GM12878 (cell line): ENCODE results near the gene TAPT1. TPM values are rescaled to one million over a fixed set of nuclear protein-coding genes. Genes with fewer than 3 reads are reported as not detected.

ENCODE experiments used
- ATAC-seq: fragments of 200-7000 bp; cut with Tn5 transposase; 3 replicates; pipeline ENCODE4 v1.9.1; 2020; ENCODE audit warnings: mild to moderate bottlenecking, moderate library complexity
- BruUV-seq: library from RNA; stranded (reverse); fragments of 400-500 nt; replicated peaks from 2 replicates; lab custom pipeline; 2021; lab: Mats Ljungman, UMichigan
- CTCF ChIA-PET: fragments of 300-600 bp; sonication (Branson Sonifier 250); formaldehyde crosslinking; extraction: SDS; loops from one replicate; lab custom pipeline; 2021; ENCODE audit warnings: inconsistent platforms; lab: Yijun Ruan, JAX
- POLR2A ChIA-PET: fragments of 350-600 bp; formaldehyde crosslinking; extraction: SDS; loops from one replicate; lab custom pipeline; 2021; ENCODE audit warnings: inconsistent platforms; lab: Charles Lee
- RAD21 ChIA-PET: fragments of 300-600 bp; sonication (Branson Sonifier 250); formaldehyde crosslinking; loops from one replicate; lab custom pipeline; 2023; ENCODE audit warnings: antibody characterized with exemption; ENCODE audit not compliant: unreplicated experiment; lab: Charles Lee
- SMC1A ChIA-PET: fragments of 300-600 bp; sonication (Branson Sonifier 250); formaldehyde crosslinking; loops from one replicate; lab custom pipeline; 2023; ENCODE audit not compliant: unreplicated experiment, uncharacterized antibody; lab: Charles Lee
- DNase-seq: peaks from one replicate; pipeline ENCODE4 v3.0.0-alpha.2; 2011; ENCODE audit warnings: low read depth, low spot score
- FAIRE-seq: peaks from 3 replicates; lab custom pipeline; 2011; peaks lifted over from hg19 to GRCh38; lab: Jason Lieb, UNC
- H2AFZ ChIP-seq: 2 replicates; pipeline ENCODE4 v1.6.0; 2011; ENCODE audit warnings: low read depth, low read length, control low read depth; ENCODE audit not compliant: control insufficient read depth
- H3K27ac ChIP-seq: 2 replicates; pipeline ENCODE4 v1.5.1; 2011; ENCODE audit warnings: control low read depth; ENCODE audit not compliant: control insufficient read depth, insufficient read depth
- H3K27me3 ChIP-seq, 2 experiments: replicated peaks in 1 of 2; 2 replicates each; pipeline versions ENCODE4 v1.6.0 to v1.6.1; 2011; ENCODE audit warnings: low read length in 1 of 2; ENCODE audit not compliant: control insufficient read depth in 2 of 2, insufficient read depth in 2 of 2
- H3K36me3 ChIP-seq, 2 experiments: 2 replicates each; pipeline ENCODE4 v1.5.1; 2011; ENCODE audit warnings: low read length in 1 of 2; ENCODE audit not compliant: control insufficient read depth in 2 of 2, insufficient read depth in 2 of 2
- H3K4me1 ChIP-seq: 2 replicates; pipeline ENCODE4 v1.6.1; 2011; ENCODE audit warnings: mild to moderate bottlenecking, low read length, moderate library complexity, mixed read lengths; ENCODE audit not compliant: control insufficient read depth, insufficient read depth
- H3K4me2 ChIP-seq: 2 replicates; pipeline ENCODE4 v1.6.0; 2011; ENCODE audit warnings: control low read depth; ENCODE audit not compliant: control insufficient read depth, insufficient read depth
- H3K4me3 ChIP-seq: fragments of 200-600 bp; sonication (generic); 2 replicates; pipeline ENCODE4 v1.5.1; 2016
- H3K79me2 ChIP-seq: 2 replicates; pipeline ENCODE4 v1.6.0; 2011; ENCODE audit warnings: low read length; ENCODE audit not compliant: control insufficient read depth, insufficient read depth
- H3K9ac ChIP-seq: 2 replicates; pipeline ENCODE4 v1.8.0; 2011; ENCODE audit warnings: low read length, control low read depth, mixed read lengths; ENCODE audit not compliant: control insufficient read depth, insufficient read depth
- H3K9me3 ChIP-seq: replicated peaks from 3 replicates; pipeline ENCODE4 v1.5.1; 2011; ENCODE audit warnings: mild to moderate bottlenecking, low read length; ENCODE audit not compliant: control insufficient read depth, insufficient read depth
- H4K20me1 ChIP-seq: 2 replicates; pipeline ENCODE4 v1.6.0; 2011; ENCODE audit not compliant: control insufficient read depth, insufficient read depth
- ATF2 ChIP-seq: IDR thresholded peaks from 2 replicates; pipeline ENCODE4 v1.6.1; 2012; ENCODE audit warnings: low read length, inconsistent platforms
- ATF3 ChIP-seq: IDR thresholded peaks from 2 replicates; pipeline ENCODE4 v1.6.1; 2011; ENCODE audit warnings: low read depth, mild to moderate bottlenecking, low read length, moderate library complexity, borderline replicate concordance; ENCODE audit errors: extremely low read depth
- BACH1 ChIP-seq: fragments of 450-650 bp; IDR thresholded peaks from 2 replicates; pipeline ENCODE4 v1.6.1; 2017; ENCODE audit warnings: mild to moderate bottlenecking, borderline replicate concordance
- BHLHE40 ChIP-seq, 2 experiments: fragments of 450-650 bp in 1 of 2; IDR thresholded peaks; 2 replicates each; pipeline ENCODE4 v1.6.1; 2011 to 2017; ENCODE audit warnings: low read depth in 2 of 2, borderline replicate concordance in 1 of 2, improper control_type of control experiment in 1 of 2, low read length in 1 of 2, mild to moderate bottlenecking in 1 of 2
- CBX5 ChIP-seq: sonication (generic); IDR thresholded peaks from 2 replicates; pipeline ENCODE4 v1.6.1; 2016; ENCODE audit warnings: low read depth, moderate library complexity, mild to moderate bottlenecking, inconsistent platforms
- EP300 ChIP-seq, 2 experiments: fragments of 150-350 bp in 1 of 2; IDR thresholded peaks; 2 replicates each; pipeline ENCODE4 v1.6.1; 2011 to 2012; ENCODE audit warnings: low read depth in 2 of 2, low read length in 2 of 2, borderline replicate concordance in 1 of 2, improper control_type of control experiment in 1 of 2, inconsistent platforms in 1 of 2; ENCODE audit not compliant: control insufficient read depth in 1 of 2
- ESRRA ChIP-seq: IDR thresholded peaks from 2 replicates; pipeline ENCODE4 v1.6.1; 2012; ENCODE audit warnings: mild to moderate bottlenecking, low read length, improper control_type of control experiment
- FOXM1 ChIP-seq: IDR thresholded peaks from 2 replicates; pipeline ENCODE4 v1.6.1; 2012; ENCODE audit warnings: low read depth, mild to moderate bottlenecking, inconsistent platforms, low read length, moderate library complexity
- KLF5 ChIP-seq: fragments of 450-650 bp; IDR thresholded peaks from 2 replicates; pipeline ENCODE4 v1.6.1; 2014; ENCODE audit warnings: mild to moderate bottlenecking; ENCODE audit not compliant: partially characterized antibody
- NFYB ChIP-seq: IDR thresholded peaks from 2 replicates; pipeline ENCODE4 v1.6.1; 2011; ENCODE audit warnings: low read depth, mild to moderate bottlenecking, low read length, improper control_type of control experiment, moderate library complexity; ENCODE audit not compliant: insufficient read depth
- POLR2AphosphoS5 ChIP-seq: IDR thresholded peaks from 2 replicates; pipeline ENCODE4 v1.6.1; 2011; ENCODE audit warnings: mild to moderate bottlenecking, low read length, inconsistent platforms
- SMAD5 ChIP-seq: IDR thresholded peaks from 2 replicates; pipeline ENCODE4 v1.6.1; 2016; ENCODE audit warnings: antibody characterized with exemption, low read depth
- STAT3 ChIP-seq: IDR thresholded peaks from 2 replicates; pipeline ENCODE4 v1.6.1; 2011; ENCODE audit warnings: low read depth, low read length, improper control_type of control experiment
- SUZ12 ChIP-seq: fragments of 200-600 bp; sonication (generic); IDR thresholded peaks from one replicate; pipeline ENCODE4 v1.6.1; 2018; ENCODE audit warnings: antibody characterized with exemption, mild to moderate bottlenecking; ENCODE audit not compliant: unreplicated experiment
- WGBS: methylation state at CpG from one replicate; pipeline ENCODE4 v1.1.6; 2016; ENCODE audit warnings: low lambda C conversion rate; ENCODE audit not compliant: insufficient replicate concordance, insufficient coverage; ENCODE audit errors: missing lambda C conversion rate; 5-methylcytosine and 5-hydroxymethylcytosine counted together
- in situ Hi-C: fragments of 300-500 bp; cut with MboI; formaldehyde crosslinking; loops from 9 replicates; pipeline ENCODE4 v1.14.3; 2018; ENCODE audit warnings: mixed read lengths
- intact Hi-C: fragments of 100-400 bp; cut with micrococcal nuclease; formaldehyde crosslinking; loops from one replicate; pipeline ENCODE4 v1.14.2; 2022; ENCODE audit not compliant: unreplicated experiment
- polyA plus RNA-seq, 11 experiments: library from polyadenylated mRNA; depleted of rRNA in 4 of 11; unstranded in 6 of 11; stranded (reverse) in 5 of 11; fragments of >200 nt; fragmentation: Nextera tagmentation in 4 of 11; fragmentation: Illumina TruSeq in 1 of 11; extraction: Ambion mirVana in 4 of 11; extraction: Trizol in 1 of 11; gene quantifications; 1 replicate in 1 of 11; 2 replicates in 10 of 11; pipeline versions ENCODE4 v1.2.1 to v1.2.3, GENCODE V29; 2011 to 2016; ENCODE audit warnings: inconsistent platforms in 2 of 11, missing spikeins in 2 of 11, low read depth in 1 of 11
- total RNA-seq, 4 experiments: library from RNA; depleted of rRNA in 3 of 4; stranded (reverse); fragments of >200 nt in 3 of 4; fragmentation: Illumina TruSeq in 1 of 4; extraction: Trizol in 1 of 4; gene quantifications; 2 replicates each; pipeline versions ENCODE4 v1.2.1 to v1.2.3, GENCODE V29; 2013 to 2021
- TF ChIP-seq, protein P1 (sequence below): IDR thresholded peaks from 2 replicates; pipeline ENCODE4 v1.6.1; 2011; ENCODE audit warnings: borderline replicate concordance, low read depth, mild to moderate bottlenecking, moderate library complexity, mixed read lengths, low read length; ENCODE audit not compliant: insufficient read depth; ENCODE audit errors: extremely low read length
- TF ChIP-seq, protein P2 (sequence below): fragments of 450-650 bp; conservative IDR thresholded peaks from 2 replicates; pipeline ENCODE4 v1.6.1; 2017; ENCODE audit warnings: mild to moderate bottlenecking, moderate library complexity

TAPT1 gene
- total and polyA plus RNA-seq, 10 of the 15 experiments (the other 5 are each of a cell fraction or from before 2014, with no cell fraction given): 0.91 to 23.3 (median 9.5) TPM

DNA sequence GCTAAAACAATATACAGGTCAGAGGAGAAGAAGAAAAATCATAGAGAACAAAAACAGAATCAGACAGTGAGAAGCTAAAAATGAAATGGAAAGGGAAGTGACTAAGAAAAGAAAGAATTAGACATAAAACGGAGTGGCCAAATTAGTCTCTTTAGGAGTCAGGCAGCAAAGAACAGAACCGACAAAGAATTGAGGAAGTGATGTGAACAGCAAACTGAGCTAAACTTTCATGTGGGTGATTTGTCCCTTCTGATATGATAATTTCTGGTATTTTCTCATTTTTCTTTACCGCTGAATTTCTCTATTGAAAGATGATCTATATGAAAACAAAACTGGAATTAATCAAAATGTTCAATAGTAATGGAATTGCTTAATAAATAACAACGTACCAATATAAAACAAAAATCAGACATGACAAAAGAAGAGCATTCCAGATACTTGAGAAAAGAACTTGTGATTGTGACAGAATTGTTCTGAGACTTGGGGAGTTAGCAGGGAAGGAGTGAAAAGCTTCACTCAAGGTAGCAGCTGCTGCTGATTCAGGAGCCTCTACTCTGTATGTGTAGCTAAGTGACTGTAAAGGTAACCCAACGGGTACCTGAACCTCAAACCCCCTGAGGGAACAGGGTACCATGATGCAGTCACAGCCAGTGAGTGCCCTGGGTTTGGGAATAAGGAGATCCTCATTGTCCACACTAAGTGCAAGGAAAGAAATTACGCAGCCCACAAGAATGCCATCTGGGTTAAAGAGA is 8.8 kb downstream of the TAPT1 start (continued):
- TF ChIP-seq STAT3 (no peak), SUZ12 (no peak), KLF5 (no peak), SMAD5 (no peak), NFYB (no peak), ATF3 (no peak)

DNA sequence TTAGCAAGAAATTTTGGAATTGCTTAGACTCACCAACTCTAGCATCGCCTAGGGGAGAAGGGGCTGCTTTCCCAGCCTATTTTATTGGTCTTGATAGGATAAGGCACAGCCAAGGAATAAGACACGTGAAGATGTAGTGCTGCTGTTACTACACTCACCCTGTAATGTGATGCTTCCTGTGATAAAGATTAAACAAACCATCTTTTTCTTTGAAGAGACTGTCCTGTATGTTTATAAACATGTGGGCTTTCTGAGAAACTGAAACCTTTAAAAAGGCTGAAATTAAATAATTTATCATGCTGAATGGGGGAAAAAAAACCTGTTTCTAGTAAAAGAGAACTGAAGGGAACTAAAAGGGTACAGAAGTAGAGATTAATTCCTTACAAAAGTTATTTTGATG is 13.2 kb downstream of the TAPT1 start:
- no peak for FAIRE-seq
- Histone ChIP-seq H2AFZ (no peak overlapping the region), H3K4me3 (no peak overlapping the region), H4K20me1 (0 out of 2 replicates have a peak, but pooled peaks cover 5% of the 10 kb centered on the region), H3K27ac (no peak overlapping the region), H3K4me2 (no peak overlapping the region), H3K27me3 (no peaks in the 10 kb centered on the region), H3K4me1 (peaks cover 17% of the 10 kb centered on the region), H3K9me3 (no peaks in the 10 kb centered on the region), H3K9ac (no peak overlapping the region), H3K79me2 (peaks cover 5% of the 10 kb centered on the region), H3K36me3 (peaks cover 0 to 3% of the 10 kb centered on the region in 2 experiments; a peak in 1 of 4 replicates)
- ATAC-seq: no peak
- DNase-seq: no peak
- intact Hi-C loops: loop anchor here (10.0 kb wide), 1 partner anchor 438 kb away; the partner anchor contains the start of gene CD38
- RAD21 ChIA-PET: interaction anchor here (1.2 kb wide), 1 partner anchor 52 kb away, joined by 3 read pairs; no protein-coding TSS in a partner anchor
- POLR2A ChIA-PET: no interaction called here
- WGBS: 97% methylated on average over 2 of the region's 2 CpGs
- SMC1A ChIA-PET: interaction anchor here (0.9 to 2.8 kb wide), 4 partner anchors 12 to 51 kb away, joined by 3 to 10 read pairs (median 4); no protein-coding TSS in a partner anchor
- BruUV-seq: no TSS peak
- CTCF ChIA-PET: interaction anchor here (0.8 to 4.0 kb wide), 6 partner anchors 8 to 185 kb away, joined by 3 to 21 read pairs (median 5); no protein-coding TSS in a partner anchor
- in situ Hi-C loops: no loop called here
- TF ChIP-seq SUZ12 (no peak), BHLHE40 (IDR thresholded peaks at IDR 0.05; ENCODE audit: borderline replicate concordance in 1 of 2, low read depth in 2 of 2, low read length in 1 of 2) (no peak), BACH1 (no peak), ESRRA (no peak), POLR2AphosphoS5 (no peak), CBX5 (no peak), EP300 (IDR thresholded peaks at IDR 0.05; ENCODE audit: borderline replicate concordance in 1 of 2, control insufficient read depth in 1 of 2, low read depth in 2 of 2, low read length in 2 of 2) (no peak), ATF2 (no peak), FOXM1 (no peak)
- TF ChIP-seq, protein P1, sequence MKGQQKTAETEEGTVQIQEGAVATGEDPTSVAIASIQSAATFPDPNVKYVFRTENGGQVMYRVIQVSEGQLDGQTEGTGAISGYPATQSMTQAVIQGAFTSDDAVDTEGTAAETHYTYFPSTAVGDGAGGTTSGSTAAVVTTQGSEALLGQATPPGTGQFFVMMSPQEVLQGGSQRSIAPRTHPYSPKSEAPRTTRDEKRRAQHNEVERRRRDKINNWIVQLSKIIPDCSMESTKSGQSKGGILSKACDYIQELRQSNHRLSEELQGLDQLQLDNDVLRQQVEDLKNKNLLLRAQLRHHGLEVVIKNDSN: no peak
- TF ChIP-seq, protein P2, sequence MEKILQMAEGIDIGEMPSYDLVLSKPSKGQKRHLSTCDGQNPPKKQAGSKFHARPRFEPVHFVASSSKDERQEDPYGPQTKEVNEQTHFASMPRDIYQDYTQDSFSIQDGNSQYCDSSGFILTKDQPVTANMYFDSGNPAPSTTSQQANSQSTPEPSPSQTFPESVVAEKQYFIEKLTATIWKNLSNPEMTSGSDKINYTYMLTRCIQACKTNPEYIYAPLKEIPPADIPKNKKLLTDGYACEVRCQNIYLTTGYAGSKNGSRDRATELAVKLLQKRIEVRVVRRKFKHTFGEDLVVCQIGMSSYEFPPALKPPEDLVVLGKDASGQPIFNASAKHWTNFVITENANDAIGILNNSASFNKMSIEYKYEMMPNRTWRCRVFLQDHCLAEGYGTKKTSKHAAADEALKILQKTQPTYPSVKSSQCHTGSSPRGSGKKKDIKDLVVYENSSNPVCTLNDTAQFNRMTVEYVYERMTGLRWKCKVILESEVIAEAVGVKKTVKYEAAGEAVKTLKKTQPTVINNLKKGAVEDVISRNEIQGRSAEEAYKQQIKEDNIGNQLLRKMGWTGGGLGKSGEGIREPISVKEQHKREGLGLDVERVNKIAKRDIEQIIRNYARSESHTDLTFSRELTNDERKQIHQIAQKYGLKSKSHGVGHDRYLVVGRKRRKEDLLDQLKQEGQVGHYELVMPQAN: no peak
